HEK293 (cell line): ENCODE measurements around the gene EPS8.

ENCODE experiments used
- CTCF ChIA-PET: fragments of 350-600 bp; formaldehyde crosslinking; extraction: SDS; loops from one replicate; lab custom pipeline; 2021; ENCODE audit warnings: antibody characterized with exemption; lab: Yijun Ruan, JAX
- POLR2A ChIA-PET: fragments of 300-600 bp; formaldehyde crosslinking; extraction: SDS; loops from one replicate; lab custom pipeline; 2020; ENCODE audit warnings: antibody characterized with exemption, inconsistent platforms; lab: Yijun Ruan, JAX
- H3K27ac ChIP-seq: fragments of 200-500 bp; sonication (Bioruptor generic); 2 replicates; pipeline ENCODE4 v1.5.1; 2014; ENCODE audit warnings: low read depth, low read length, control low read depth, inconsistent platforms; ENCODE audit errors: extremely low read depth
- H3K36me3 ChIP-seq, 2 experiments: fragments of 200-500 bp in 1 of 2; sonication (Bioruptor generic) in 1 of 2; 1 replicate in 1 of 2; 2 replicates in 1 of 2; pipeline ENCODE4 v1.5.1; 2014 to 2017; ENCODE audit warnings: inconsistent platforms in 2 of 2, low read length in 2 of 2; ENCODE audit not compliant: control insufficient read depth in 2 of 2, insufficient read depth in 1 of 2
- H3K4me1 ChIP-seq: fragments of 200-500 bp; sonication (Bioruptor generic); 2 replicates; pipeline ENCODE4 v1.5.1; 2014; ENCODE audit warnings: mild to moderate bottlenecking, low read length, inconsistent platforms; ENCODE audit not compliant: control insufficient read depth, insufficient read depth
- H3K4me3 ChIP-seq: 2 replicates; pipeline ENCODE4 v1.5.1; 2011; ENCODE audit warnings: low read depth, mild to moderate bottlenecking, control low read depth, low read length, moderate library complexity
- H3K9me3 ChIP-seq: fragments of 200-500 bp; sonication (Bioruptor generic); 2 replicates; pipeline ENCODE4 v1.5.1; 2014; ENCODE audit warnings: low read depth, low read length, inconsistent platforms; ENCODE audit not compliant: control insufficient read depth, insufficient read depth
- HOXD13 ChIP-seq: sonication (generic); formaldehyde crosslinking; IDR thresholded peaks from 2 replicates; pipeline ENCODE4 v1.8.0; 2022; ENCODE audit warnings: missing genetic modification reagents, borderline replicate concordance
- KLF16 ChIP-seq: fragments of 450-650 bp; formaldehyde crosslinking; IDR thresholded peaks from 2 replicates; pipeline ENCODE4 v1.5.1; 2017; ENCODE audit warnings: missing biosample characterization, missing genetic modification characterization
- SP3 ChIP-seq: fragments of 450-650 bp; formaldehyde crosslinking; IDR thresholded peaks from 2 replicates; pipeline ENCODE4 v1.5.1; 2016; ENCODE audit warnings: missing biosample characterization, missing genetic modification characterization
- ZBTB48 ChIP-seq: fragments of 450-650 bp; formaldehyde crosslinking; IDR thresholded peaks from 2 replicates; pipeline ENCODE4 v1.5.1; 2016; ENCODE audit warnings: missing biosample characterization, missing genetic modification characterization
- ZFP3 ChIP-seq: fragments of 450-650 bp; formaldehyde crosslinking; IDR thresholded peaks from 2 replicates; pipeline ENCODE4 v1.5.1; 2016; ENCODE audit warnings: low read depth, missing biosample characterization, missing genetic modification characterization
- ZIC2 ChIP-seq: fragments of 450-650 bp; formaldehyde crosslinking; IDR thresholded peaks from 2 replicates; pipeline ENCODE4 v1.5.1; 2016; ENCODE audit warnings: missing biosample characterization, missing genetic modification characterization
- ZNF23 ChIP-seq: fragments of 450-650 bp; formaldehyde crosslinking; IDR thresholded peaks from 2 replicates; pipeline ENCODE4 v1.5.1; 2016; ENCODE audit warnings: missing biosample characterization, missing genetic modification characterization, borderline replicate concordance
- ZNF501 ChIP-seq: fragments of 450-650 bp; formaldehyde crosslinking; IDR thresholded peaks from 2 replicates; pipeline ENCODE4 v1.5.1; 2016; ENCODE audit warnings: missing biosample characterization, missing genetic modification characterization
- ZNF529 ChIP-seq: fragments of 450-650 bp; formaldehyde crosslinking; IDR thresholded peaks from 2 replicates; pipeline ENCODE4 v1.5.1; 2017; ENCODE audit warnings: missing genetic modification characterization, missing biosample characterization; ENCODE audit not compliant: insufficient replicate concordance
- ZNF654 ChIP-seq: fragments of 450-650 bp; formaldehyde crosslinking; IDR thresholded peaks from 2 replicates; pipeline ENCODE4 v1.5.1; 2016; ENCODE audit warnings: low read depth, missing biosample characterization, missing genetic modification characterization
- ZNF660 ChIP-seq: fragments of 450-650 bp; IDR thresholded peaks from 2 replicates; pipeline ENCODE4 v1.5.1; 2018; ENCODE audit warnings: missing biosample characterization, mild to moderate bottlenecking, missing genetic modification characterization
- ZNF768 ChIP-seq: fragments of 450-650 bp; formaldehyde crosslinking; IDR thresholded peaks from 2 replicates; pipeline ENCODE4 v1.5.1; 2018; ENCODE audit warnings: missing biosample characterization, mild to moderate bottlenecking, missing genetic modification characterization
- ZSCAN30 ChIP-seq: fragments of 450-650 bp; IDR thresholded peaks from 2 replicates; pipeline ENCODE4 v1.5.1; 2018; ENCODE audit warnings: missing biosample characterization, mild to moderate bottlenecking, missing genetic modification characterization, moderate library complexity
- TF ChIP-seq, protein P1 (sequence below): IDR thresholded peaks from 2 replicates; pipeline ENCODE4 v1.6.1; 2011; ENCODE audit warnings: mild to moderate bottlenecking, low read depth, low read length, borderline replicate concordance
- TF ChIP-seq, protein P2 (sequence below): fragments of 450-650 bp; formaldehyde crosslinking; IDR thresholded peaks from 2 replicates; pipeline ENCODE4 v1.5.0; 2017; ENCODE audit warnings: missing biosample characterization, missing genetic modification characterization, borderline replicate concordance
- TF ChIP-seq, protein P3 (sequence below): fragments of 450-650 bp; formaldehyde crosslinking; conservative IDR thresholded peaks from 2 replicates; pipeline ENCODE4 v1.5.1; 2016; ENCODE audit warnings: low read depth, missing biosample characterization, missing genetic modification characterization
- TF ChIP-seq, protein P4 (sequence below): fragments of 450-650 bp; formaldehyde crosslinking; IDR thresholded peaks from 2 replicates; pipeline ENCODE4 v1.5.1; 2016; ENCODE audit warnings: missing biosample characterization, missing genetic modification characterization

EPS8 gene

DNA sequence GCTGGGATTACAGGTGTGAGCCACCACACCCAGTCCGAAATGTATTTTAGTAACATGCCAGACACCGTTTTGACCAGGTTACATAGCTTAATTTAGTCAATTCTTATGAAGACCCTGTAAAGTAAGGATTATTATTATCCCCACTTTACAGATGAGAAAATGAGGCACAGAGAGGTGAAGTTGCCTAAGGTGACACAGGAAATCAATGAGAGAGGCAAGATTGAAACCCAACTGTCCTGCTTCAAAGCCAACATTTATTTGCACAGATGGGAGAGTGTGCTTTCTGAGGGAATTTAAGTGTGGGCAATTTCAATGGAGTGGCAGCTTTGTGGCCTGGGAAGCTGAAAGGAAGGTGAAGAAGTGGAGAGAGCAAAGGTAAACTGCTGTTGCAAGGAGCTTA lies 19.1 kb upstream of the EPS8 start (continued):
- TF ChIP-seq, protein P1, sequence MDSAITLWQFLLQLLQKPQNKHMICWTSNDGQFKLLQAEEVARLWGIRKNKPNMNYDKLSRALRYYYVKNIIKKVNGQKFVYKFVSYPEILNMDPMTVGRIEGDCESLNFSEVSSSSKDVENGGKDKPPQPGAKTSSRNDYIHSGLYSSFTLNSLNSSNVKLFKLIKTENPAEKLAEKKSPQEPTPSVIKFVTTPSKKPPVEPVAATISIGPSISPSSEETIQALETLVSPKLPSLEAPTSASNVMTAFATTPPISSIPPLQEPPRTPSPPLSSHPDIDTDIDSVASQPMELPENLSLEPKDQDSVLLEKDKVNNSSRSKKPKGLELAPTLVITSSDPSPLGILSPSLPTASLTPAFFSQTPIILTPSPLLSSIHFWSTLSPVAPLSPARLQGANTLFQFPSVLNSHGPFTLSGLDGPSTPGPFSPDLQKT, result no peak
- TF ChIP-seq, protein P2, sequence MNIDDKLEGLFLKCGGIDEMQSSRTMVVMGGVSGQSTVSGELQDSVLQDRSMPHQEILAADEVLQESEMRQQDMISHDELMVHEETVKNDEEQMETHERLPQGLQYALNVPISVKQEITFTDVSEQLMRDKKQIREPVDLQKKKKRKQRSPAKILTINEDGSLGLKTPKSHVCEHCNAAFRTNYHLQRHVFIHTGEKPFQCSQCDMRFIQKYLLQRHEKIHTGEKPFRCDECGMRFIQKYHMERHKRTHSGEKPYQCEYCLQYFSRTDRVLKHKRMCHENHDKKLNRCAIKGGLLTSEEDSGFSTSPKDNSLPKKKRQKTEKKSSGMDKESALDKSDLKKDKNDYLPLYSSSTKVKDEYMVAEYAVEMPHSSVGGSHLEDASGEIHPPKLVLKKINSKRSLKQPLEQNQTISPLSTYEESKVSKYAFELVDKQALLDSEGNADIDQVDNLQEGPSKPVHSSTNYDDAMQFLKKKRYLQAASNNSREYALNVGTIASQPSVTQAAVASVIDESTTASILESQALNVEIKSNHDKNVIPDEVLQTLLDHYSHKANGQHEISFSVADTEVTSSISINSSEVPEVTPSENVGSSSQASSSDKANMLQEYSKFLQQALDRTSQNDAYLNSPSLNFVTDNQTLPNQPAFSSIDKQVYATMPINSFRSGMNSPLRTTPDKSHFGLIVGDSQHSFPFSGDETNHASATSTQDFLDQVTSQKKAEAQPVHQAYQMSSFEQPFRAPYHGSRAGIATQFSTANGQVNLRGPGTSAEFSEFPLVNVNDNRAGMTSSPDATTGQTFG (tag by site-specific recombination), result no peak
- no peak for TF ChIP-seq HOXD13 (CRISPR knock-in tag)
- TF ChIP-seq ZNF660 (tag by site-specific recombination), result no peak
- TF ChIP-seq ZBTB48 (tag by site-specific recombination), result no peak
- TF ChIP-seq ZNF768 (tag by site-specific recombination), result no peak
- TF ChIP-seq, all 188 proteins: peak for 0

DNA sequence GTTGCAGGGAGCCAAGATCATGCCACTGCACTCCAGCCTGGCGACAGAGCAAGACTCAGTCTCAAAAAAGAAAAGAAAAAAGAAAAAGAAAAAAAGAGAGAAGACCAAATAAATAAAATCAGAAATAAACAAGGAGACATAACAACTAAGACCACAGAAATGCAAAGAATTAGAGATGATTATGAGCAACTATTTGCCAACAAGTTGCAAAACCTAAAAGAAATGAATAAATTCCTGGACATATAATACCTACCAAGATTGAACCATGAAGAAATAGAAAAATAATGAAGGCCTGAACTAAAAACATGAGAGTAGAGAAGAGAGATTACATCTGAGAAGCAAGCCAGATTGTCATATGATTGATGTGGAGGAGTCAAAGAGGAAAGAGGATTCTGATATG lies 17.6 kb upstream of the EPS8 start:
- Histone ChIP-seq H3K4me3 (no peak overlapping the region), H3K9me3 (no peaks in the 10 kb centered on the region), H3K36me3 (no peaks in the 10 kb centered on the region), H3K4me1 (0 out of 2 replicates have a peak, but pooled peaks cover 4% of the 10 kb centered on the region), H3K27ac (no peak overlapping the region)
- TF ChIP-seq ZNF529 (tag by site-specific recombination), result no peak
- no peak for TF ChIP-seq SP3 (tag by site-specific recombination)
- TF ChIP-seq, protein P3, sequence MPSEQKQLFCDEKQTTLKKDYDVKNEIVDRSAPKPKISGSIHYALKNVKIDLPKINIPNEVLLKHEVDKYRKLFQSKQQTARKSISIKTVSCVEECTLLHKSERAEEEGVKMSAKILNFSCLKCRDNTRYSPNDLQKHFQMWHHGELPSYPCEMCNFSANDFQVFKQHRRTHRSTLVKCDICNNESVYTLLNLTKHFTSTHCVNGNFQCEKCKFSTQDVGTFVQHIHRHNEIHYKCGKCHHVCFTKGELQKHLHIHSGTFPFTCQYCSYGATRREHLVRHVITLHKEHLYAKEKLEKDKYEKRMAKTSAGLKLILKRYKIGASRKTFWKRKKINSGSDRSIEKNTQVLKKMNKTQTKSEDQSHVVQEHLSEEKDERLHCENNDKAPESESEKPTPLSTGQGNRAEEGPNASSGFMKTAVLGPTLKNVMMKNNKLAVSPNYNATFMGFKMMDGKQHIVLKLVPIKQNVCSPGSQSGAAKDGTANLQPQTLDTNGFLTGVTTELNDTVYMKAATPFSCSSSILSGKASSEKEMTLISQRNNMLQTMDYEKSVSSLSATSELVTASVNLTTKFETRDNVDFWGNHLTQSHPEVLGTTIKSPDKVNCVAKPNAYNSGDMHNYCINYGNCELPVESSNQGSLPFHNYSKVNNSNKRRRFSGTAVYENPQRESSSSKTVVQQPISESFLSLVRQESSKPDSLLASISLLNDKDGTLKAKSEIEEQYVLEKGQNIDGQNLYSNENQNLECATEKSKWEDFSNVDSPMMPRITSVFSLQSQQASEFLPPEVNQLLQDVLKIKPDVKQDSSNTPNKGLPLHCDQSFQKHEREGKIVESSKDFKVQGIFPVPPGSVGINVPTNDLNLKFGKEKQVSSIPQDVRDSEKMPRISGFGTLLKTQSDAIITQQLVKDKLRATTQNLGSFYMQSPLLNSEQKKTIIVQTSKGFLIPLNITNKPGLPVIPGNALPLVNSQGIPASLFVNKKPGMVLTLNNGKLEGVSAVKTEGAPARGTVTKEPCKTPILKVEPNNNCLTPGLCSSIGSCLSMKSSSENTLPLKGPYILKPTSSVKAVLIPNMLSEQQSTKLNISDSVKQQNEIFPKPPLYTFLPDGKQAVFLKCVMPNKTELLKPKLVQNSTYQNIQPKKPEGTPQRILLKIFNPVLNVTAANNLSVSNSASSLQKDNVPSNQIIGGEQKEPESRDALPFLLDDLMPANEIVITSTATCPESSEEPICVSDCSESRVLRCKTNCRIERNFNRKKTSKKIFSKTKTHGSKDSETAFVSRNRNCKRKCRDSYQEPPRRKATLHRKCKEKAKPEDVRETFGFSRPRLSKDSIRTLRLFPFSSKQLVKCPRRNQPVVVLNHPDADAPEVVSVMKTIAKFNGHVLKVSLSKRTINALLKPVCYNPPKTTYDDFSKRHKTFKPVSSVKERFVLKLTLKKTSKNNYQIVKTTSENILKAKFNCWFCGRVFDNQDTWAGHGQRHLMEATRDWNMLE, result no peak
- TF ChIP-seq ZNF501 (tag by site-specific recombination), result no peak
- TF ChIP-seq ZNF654 (tag by site-specific recombination), result no peak
- TF ChIP-seq, protein P4, sequence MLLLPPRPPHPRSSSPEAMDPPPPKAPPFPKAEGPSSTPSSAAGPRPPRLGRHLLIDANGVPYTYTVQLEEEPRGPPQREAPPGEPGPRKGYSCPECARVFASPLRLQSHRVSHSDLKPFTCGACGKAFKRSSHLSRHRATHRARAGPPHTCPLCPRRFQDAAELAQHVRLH, result no peak
- no peak for TF ChIP-seq ZFP3
- no peak for TF ChIP-seq ZNF23 (tag by site-specific recombination)
- no peak for TF ChIP-seq KLF16 (tag by site-specific recombination)
- TF ChIP-seq ZSCAN30 (tag by site-specific recombination), result no peak
- no peak for TF ChIP-seq ZIC2 (tag by site-specific recombination)
- CTCF ChIA-PET, result interaction anchor here (1.1 kb wide), 1 partner anchor 35 kb away, joined by 3 read pairs; no protein-coding TSS in a partner anchor
- POLR2A ChIA-PET, result interaction anchor here (0.6 kb wide), 1 partner anchor 66 kb away, joined by 3 read pairs; no protein-coding TSS in a partner anchor
